ENCODE data around the gene PCSK2.
A peak's percentile ranks its signal among the peaks of the same experiment; 100 is the strongest.

Gene PCSK2

GRCh38 chr20:17406051-17406590, 179.3 kb downstream of the PCSK2 start:
- no peak for DNase-seq

- no peak for DNase-seq
Observed at GRCh38 chr20:17407550-17407949, 180.7 kb downstream of the PCSK2 start.

GRCh38 chr20:17417225-17417624, 190.4 kb downstream of the PCSK2 start:
- no peak for DNase-seq

- DNase-seq = no peak
Observed at GRCh38 chr20:17418737-17419136, 191.9 kb downstream of the PCSK2 start.

GRCh38 chr20:17419479-17420041, 192.7 kb downstream of the PCSK2 start:
- no peak for DNase-seq

- DNase-seq = no peak
Observed at GRCh38 chr20:17421493-17421892, 194.7 kb downstream of the PCSK2 start.

GRCh38 chr20:17423782-17424181, 196.9 kb downstream of the PCSK2 start:
- DNase-seq = no peak

GRCh38 chr20:17427638-17428037, 200.8 kb downstream of the PCSK2 start:
- DNase-seq = no peak

GRCh38 chr20:17430125-17430950, 203.5 kb downstream of the PCSK2 start:
- DNase-seq = no peak

GRCh38 chr20:17431621-17432364, 205.0 kb downstream of the PCSK2 start:
- peak; percentile 50 for DNase-seq

GRCh38 chr20:17436664-17437063, 209.8 kb downstream of the PCSK2 start:
- DNase-seq = no peak

- no peak for DNase-seq
Observed at GRCh38 chr20:17437251-17437650, 210.4 kb downstream of the PCSK2 start.

GRCh38 chr20:17438436-17439039, 211.7 kb downstream of the PCSK2 start:
- no peak for DNase-seq

GRCh38 chr20:17439616-17440296, 212.9 kb downstream of the PCSK2 start:
- DNase-seq = no peak

GRCh38 chr20:17441745-17442144, 214.9 kb downstream of the PCSK2 start:
- DNase-seq = no peak

GRCh38 chr20:17442588-17442987, 215.7 kb downstream of the PCSK2 start:
- DNase-seq = no peak

GRCh38 chr20:17443131-17443858, 216.5 kb downstream of the PCSK2 start:
- no peak for DNase-seq

- DNase-seq = no peak
Observed at GRCh38 chr20:17444091-17444490, 217.3 kb downstream of the PCSK2 start.

GRCh38 chr20:17445543-17445942, 218.7 kb downstream of the PCSK2 start:
- no peak for DNase-seq

- no peak for DNase-seq
Observed at GRCh38 chr20:17446171-17446570, 219.3 kb downstream of the PCSK2 start.

- no peak for DNase-seq
Observed at GRCh38 chr20:17448071-17448470, 221.2 kb downstream of the PCSK2 start.

GRCh38 chr20:17449031-17449430, 222.2 kb downstream of the PCSK2 start:
- DNase-seq = no peak
